Cardiac fibroblast (primary cell): ENCODE data around the gene ODC1.

Source experiments
- DNase-seq, 2 donors: peaks; one replicate each; pipeline versions ENCODE4 v3.0.0 to v3.0.0-alpha.2; 2010; ENCODE audit warnings: low read depth in 2 of 2
- H3K4me3 ChIP-seq, 2 donors: replicated peaks in 1 of 2; 1 replicate in 1 of 2; 2 replicates in 1 of 2; pipeline ENCODE4 v1.5.1; 2011; ENCODE audit warnings: low read depth in 2 of 2, low read length in 2 of 2, mild to moderate bottlenecking in 2 of 2, moderate library complexity in 1 of 2
- TF ChIP-seq, protein P1 (sequence below): IDR thresholded peaks from one replicate; pipeline ENCODE4 v1.5.1; 2011; ENCODE audit warnings: low read depth, mild to moderate bottlenecking, low read length, inconsistent platforms

The ODC1 gene

GRCh38 chr2:10477443-10478297 is 29.5 kb upstream of the ODC1 start:
- TF ChIP-seq, protein P1, sequence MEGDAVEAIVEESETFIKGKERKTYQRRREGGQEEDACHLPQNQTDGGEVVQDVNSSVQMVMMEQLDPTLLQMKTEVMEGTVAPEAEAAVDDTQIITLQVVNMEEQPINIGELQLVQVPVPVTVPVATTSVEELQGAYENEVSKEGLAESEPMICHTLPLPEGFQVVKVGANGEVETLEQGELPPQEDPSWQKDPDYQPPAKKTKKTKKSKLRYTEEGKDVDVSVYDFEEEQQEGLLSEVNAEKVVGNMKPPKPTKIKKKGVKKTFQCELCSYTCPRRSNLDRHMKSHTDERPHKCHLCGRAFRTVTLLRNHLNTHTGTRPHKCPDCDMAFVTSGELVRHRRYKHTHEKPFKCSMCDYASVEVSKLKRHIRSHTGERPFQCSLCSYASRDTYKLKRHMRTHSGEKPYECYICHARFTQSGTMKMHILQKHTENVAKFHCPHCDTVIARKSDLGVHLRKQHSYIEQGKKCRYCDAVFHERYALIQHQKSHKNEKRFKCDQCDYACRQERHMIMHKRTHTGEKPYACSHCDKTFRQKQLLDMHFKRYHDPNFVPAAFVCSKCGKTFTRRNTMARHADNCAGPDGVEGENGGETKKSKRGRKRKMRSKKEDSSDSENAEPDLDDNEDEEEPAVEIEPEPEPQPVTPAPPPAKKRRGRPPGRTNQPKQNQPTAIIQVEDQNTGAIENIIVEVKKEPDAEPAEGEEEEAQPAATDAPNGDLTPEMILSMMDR: no peak

DNA sequence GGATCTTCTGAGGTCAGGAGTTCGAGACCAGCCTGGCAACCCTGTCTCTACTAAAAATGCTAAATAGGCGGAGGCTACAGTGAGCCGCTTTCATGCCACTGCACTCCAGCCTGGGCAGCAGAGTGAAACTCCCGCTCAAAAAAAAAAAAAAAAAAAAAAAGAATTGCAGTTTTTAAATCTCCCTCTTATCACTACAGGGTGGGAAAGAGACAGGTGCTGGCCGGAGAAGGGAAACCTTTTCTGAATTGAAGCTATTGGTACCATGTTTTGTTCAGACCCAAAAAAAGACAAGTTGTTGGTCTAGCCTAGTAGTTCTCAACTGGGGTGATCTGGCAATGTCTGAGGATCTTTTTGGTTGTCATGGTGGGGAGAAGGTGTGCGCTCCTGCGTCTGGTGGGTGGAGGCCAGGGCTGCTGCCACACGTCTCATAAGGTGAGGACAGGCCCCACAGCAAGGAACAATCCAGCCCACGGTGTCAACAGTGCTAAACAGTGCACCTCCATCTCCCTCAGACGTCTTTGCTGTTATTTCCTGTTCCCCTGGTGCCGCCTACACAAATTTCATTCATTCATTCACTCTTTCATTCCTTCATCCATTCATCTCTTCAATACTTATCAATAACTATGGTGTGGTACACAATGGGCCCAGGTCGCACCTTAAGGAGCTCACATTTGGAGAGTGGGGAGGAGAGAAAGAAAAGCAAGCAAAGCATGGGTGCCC is 28.8 kb upstream of the ODC1 start:
- H3K4me3 ChIP-seq: no peak overlapping the region
- no peak for DNase-seq
- TF ChIP-seq, protein P1: no peak

More at GRCh38 chr2:10477443-10478297, 29.5 kb upstream of the ODC1 start:
- H3K4me3 ChIP-seq: no peak overlapping the region
- no peak for DNase-seq

GRCh38 chr2:10475811-10476660 is 27.9 kb upstream of the ODC1 start:
- TF ChIP-seq, protein P1: no peak
- H3K4me3 ChIP-seq: no peak overlapping the region
- no peak for DNase-seq

- no peak overlapping the region for H3K4me3 ChIP-seq
- TF ChIP-seq, protein P1: no peak
- no peak for DNase-seq
These were observed 27.1 kb upstream of the ODC1 start for GRCh38 chr2:10475221-10475722.

GRCh38 chr2:10473121-10473756 is 25.1 kb upstream of the ODC1 start:
- H3K4me3 ChIP-seq: no peak overlapping the region
- no peak for DNase-seq
- TF ChIP-seq, protein P1: no peak

DNA sequence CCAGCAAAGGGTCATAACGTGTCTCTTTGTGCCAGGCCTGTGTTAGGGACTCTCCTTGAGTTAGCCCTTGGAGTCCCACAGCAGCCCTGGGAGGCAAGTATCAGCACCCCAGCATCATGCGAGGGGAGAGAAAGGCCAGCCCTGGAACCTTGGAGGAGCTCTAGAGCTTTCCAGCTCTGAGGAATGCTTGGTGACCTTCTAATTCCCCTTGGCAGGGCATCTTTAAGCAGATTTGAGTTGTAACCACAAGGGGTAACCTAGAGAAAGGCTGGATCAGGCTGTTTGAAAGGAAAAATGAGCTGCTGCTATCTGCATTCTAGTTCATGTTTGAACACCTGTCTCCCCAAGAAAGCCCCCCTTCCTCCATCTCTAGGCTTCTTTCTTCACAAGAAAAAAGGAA is 23.8 kb upstream of the ODC1 start:
- H3K4me3 ChIP-seq: no peak overlapping the region
- no peak for DNase-seq
- TF ChIP-seq, protein P1: no peak
